Amniotic stem cell (primary cell): ENCODE measurements around the gene SH3RF2.

ENCODE experiments used
- DNase-seq: peaks from one replicate; lab custom pipeline; 2025; lab: John Stamatoyannopoulos, UW

SH3RF2 gene

GRCh38 chr5:145922059-145922458, 14.3 kb upstream of the SH3RF2 start:
- DNase-seq = no peak

GRCh38 chr5:145923405-145923804, 13.0 kb upstream of the SH3RF2 start:
- DNase-seq = no peak

GRCh38 chr5:145924849-145925248, 11.5 kb upstream of the SH3RF2 start:
- DNase-seq = no peak

GRCh38 chr5:145925353-145925752, 11.0 kb upstream of the SH3RF2 start:
- DNase-seq = peak; percentile 34

- no peak for DNase-seq
Measured at GRCh38 chr5:145925803-145926202, 10.6 kb upstream of the SH3RF2 start.

GRCh38 chr5:145931718-145932117, 4.7 kb upstream of the SH3RF2 start:
- no peak for DNase-seq

- DNase-seq = no peak
Measured at GRCh38 chr5:145934276-145934675, 2.1 kb upstream of the SH3RF2 start.

- DNase-seq = no peak
Measured at GRCh38 chr5:145937432-145938250, 1.3 kb downstream of the SH3RF2 start.

GRCh38 chr5:145938776-145939539, 2.6 kb downstream of the SH3RF2 start:
- no peak for DNase-seq

- DNase-seq = no peak
Measured at GRCh38 chr5:145939540-145940065, 3.2 kb downstream of the SH3RF2 start.

- DNase-seq = no peak
Measured at GRCh38 chr5:145941096-145941447, 4.7 kb downstream of the SH3RF2 start.

GRCh38 chr5:145941448-145942130, 5.2 kb downstream of the SH3RF2 start:
- no peak for DNase-seq

- DNase-seq = no peak
Measured at GRCh38 chr5:145942201-145942600, 5.8 kb downstream of the SH3RF2 start.

- DNase-seq = no peak
Measured at GRCh38 chr5:145942749-145943148, 6.4 kb downstream of the SH3RF2 start.

- no peak for DNase-seq
Measured at GRCh38 chr5:145943674-145944121, 7.3 kb downstream of the SH3RF2 start.

- DNase-seq = no peak
Measured at GRCh38 chr5:145944328-145944727, 8.0 kb downstream of the SH3RF2 start.

GRCh38 chr5:145945620-145946111, 9.3 kb downstream of the SH3RF2 start:
- DNase-seq = no peak

GRCh38 chr5:145946112-145946861, 9.9 kb downstream of the SH3RF2 start:
- DNase-seq = peak; percentile 39

GRCh38 chr5:145947581-145947980, 11.2 kb downstream of the SH3RF2 start:
- no peak for DNase-seq

GRCh38 chr5:145948047-145948446, 11.7 kb downstream of the SH3RF2 start:
- DNase-seq = no peak

- DNase-seq = no peak
Measured at GRCh38 chr5:145948921-145949320, 12.5 kb downstream of the SH3RF2 start.

- DNase-seq = no peak
Measured at GRCh38 chr5:145949474-145949873, 13.1 kb downstream of the SH3RF2 start.
